Brain microvascular endothelial cell (primary cell): ENCODE data around the gene PIGR.

ENCODE experiments used
- DNase-seq: peaks from one replicate; pipeline ENCODE4 v3.0.0-alpha.2; 2020
- H3K27ac ChIP-seq: fragments of 250-450 bp; sonication (Bioruptor Pico); 2 replicates; pipeline ENCODE4 v1.5.1; 2020; ENCODE audit warnings: mild to moderate bottlenecking, moderate library complexity
- H3K27me3 ChIP-seq: fragments of 250-450 bp; sonication (Bioruptor Pico); replicated peaks from 2 replicates; pipeline ENCODE4 v1.5.1; 2020; ENCODE audit warnings: mild to moderate bottlenecking
- H3K36me3 ChIP-seq: fragments of 250-450 bp; sonication (Bioruptor Pico); replicated peaks from 2 replicates; pipeline ENCODE4 v1.5.1; 2020; ENCODE audit warnings: mild to moderate bottlenecking
- H3K4me3 ChIP-seq: 2 replicates; pipeline ENCODE4 v1.5.1; 2011; ENCODE audit warnings: low read depth, mild to moderate bottlenecking, control low read depth, low read length, moderate library complexity
- CTCF ChIP-seq: IDR thresholded peaks from 2 replicates; pipeline ENCODE4 v1.5.1; 2011; ENCODE audit warnings: low read depth, mild to moderate bottlenecking, moderate library complexity, low read length, control low read depth, inconsistent platforms; ENCODE audit errors: missing control alignments
- in situ Hi-C: cut with HindIII; loops from 2 replicates; pipeline ENCODE4 v1.10.0; 2017; ENCODE audit warnings: low sequenced_read_pairs, low pct_ligation_motif_present

The PIGR gene

GRCh38 chr1:206880314-206880713 is 66.0 kb downstream of the PIGR start:
- DNase-seq: no peak
- no peak overlapping the region for H3K4me3 ChIP-seq
- no peak overlapping the region for H3K27ac ChIP-seq
- no peaks in the 10 kb centered on the region for H3K27me3 ChIP-seq
- no peaks in the 10 kb centered on the region for H3K36me3 ChIP-seq
- in situ Hi-C loops: no loop called here
- no peak for TF ChIP-seq CTCF
